Tibial nerve (tissue), 4 donors: ENCODE data around the gene THG1L.

ENCODE experiments used
- EP300 ChIP-seq, 2 donors: sonication (generic); formaldehyde crosslinking; IDR thresholded peaks; one replicate each; pipeline ENCODE4 v1.6.1; 2017; ENCODE audit warnings: antibody characterized with exemption in 2 of 2, mild to moderate bottlenecking in 1 of 2
- POLR2A ChIP-seq, 2 donors: fragments of 450-650 bp; IDR thresholded peaks; one replicate each; pipeline ENCODE4 v1.6.1; 2017; ENCODE audit warnings: antibody characterized with exemption in 2 of 2, mild to moderate bottlenecking in 2 of 2, moderate library complexity in 2 of 2
- TF ChIP-seq, protein P1 (sequence below), 5 experiments: fragments of 200-600 bp in 3 of 5; fragments of 450-650 bp in 2 of 5; sonication (generic) in 3 of 5; IDR thresholded peaks; one replicate each; pipeline ENCODE4 v1.5.1; 2016 to 2019; ENCODE audit warnings: antibody characterized with exemption in 5 of 5, mild to moderate bottlenecking in 3 of 5, moderate library complexity in 2 of 5

DNA sequence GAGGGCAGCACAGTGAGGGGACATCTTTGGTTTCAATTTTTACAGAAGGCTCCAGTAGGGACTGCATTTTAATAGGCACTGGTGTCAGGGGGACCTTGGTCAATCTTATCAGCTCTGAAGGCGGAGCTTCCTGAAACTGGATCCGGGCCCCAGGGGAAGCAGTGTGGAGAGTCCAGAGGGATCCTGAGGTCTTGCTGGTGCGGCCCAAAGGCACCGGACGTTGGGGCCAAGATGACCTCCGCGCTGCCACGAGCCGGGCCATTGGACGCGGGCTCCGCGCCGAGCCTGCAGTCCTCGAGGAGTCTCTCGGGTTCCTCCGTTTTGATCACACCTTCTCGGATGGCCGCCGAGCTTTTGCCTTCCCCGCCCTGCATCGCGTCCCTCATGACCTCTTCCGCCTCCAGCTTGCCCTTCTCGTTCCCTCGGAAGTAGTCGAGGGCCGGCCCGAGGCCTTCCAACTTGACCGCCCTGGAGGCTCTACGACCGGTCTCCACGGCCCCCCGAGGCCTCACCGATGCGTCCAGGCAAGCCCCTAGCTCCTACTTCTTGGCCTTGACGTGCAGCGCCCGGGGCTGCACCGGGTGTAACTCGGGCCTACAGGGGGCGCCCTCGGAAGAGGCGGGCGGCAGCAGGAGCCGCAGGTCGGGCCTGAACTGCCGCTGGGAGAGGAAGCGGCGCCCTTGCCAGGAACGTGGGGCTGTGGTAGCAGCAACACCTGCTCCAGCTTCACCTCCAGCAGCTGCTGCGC lies 41.1 kb upstream of the THG1L start:
- TF ChIP-seq, protein P1, sequence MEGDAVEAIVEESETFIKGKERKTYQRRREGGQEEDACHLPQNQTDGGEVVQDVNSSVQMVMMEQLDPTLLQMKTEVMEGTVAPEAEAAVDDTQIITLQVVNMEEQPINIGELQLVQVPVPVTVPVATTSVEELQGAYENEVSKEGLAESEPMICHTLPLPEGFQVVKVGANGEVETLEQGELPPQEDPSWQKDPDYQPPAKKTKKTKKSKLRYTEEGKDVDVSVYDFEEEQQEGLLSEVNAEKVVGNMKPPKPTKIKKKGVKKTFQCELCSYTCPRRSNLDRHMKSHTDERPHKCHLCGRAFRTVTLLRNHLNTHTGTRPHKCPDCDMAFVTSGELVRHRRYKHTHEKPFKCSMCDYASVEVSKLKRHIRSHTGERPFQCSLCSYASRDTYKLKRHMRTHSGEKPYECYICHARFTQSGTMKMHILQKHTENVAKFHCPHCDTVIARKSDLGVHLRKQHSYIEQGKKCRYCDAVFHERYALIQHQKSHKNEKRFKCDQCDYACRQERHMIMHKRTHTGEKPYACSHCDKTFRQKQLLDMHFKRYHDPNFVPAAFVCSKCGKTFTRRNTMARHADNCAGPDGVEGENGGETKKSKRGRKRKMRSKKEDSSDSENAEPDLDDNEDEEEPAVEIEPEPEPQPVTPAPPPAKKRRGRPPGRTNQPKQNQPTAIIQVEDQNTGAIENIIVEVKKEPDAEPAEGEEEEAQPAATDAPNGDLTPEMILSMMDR (IDR thresholded peaks at IDR 0.05), result no peak
- TF ChIP-seq POLR2A (IDR thresholded peaks at IDR 0.05), result no peak
- TF ChIP-seq EP300 (IDR thresholded peaks at IDR 0.05), result no peak
